ENCODE data around the gene KNDC1.

KNDC1 gene

GRCh38 chr10:133235932-133236331 is 75.9 kb downstream of the KNDC1 start:
- H3K4me1 ChIP-seq (ENCODE audit: insufficient read depth, low read length), result peaks cover 4% of the 10 kb centered on the region
- H3K27ac ChIP-seq (ENCODE audit: low read depth, low read length), result no peak overlapping the region
- 4% methylated on average over 18 of the region's 18 CpGs for WGBS
- H3K36me3 ChIP-seq (ENCODE audit: insufficient read depth, low read length), result no peaks in the 10 kb centered on the region
- no peaks in the 10 kb centered on the region for H3K9me3 ChIP-seq (ENCODE audit: insufficient read depth, low read depth, low read length)
- peak overlapping the region; percentile 57 for H3K4me3 ChIP-seq (ENCODE audit: low read length)
- H3K9ac ChIP-seq (ENCODE audit: low read depth, low read length), result no peak overlapping the region; the same call in 1 of the 2 replicates
- peaks cover 81% of the 10 kb centered on the region for H3K27me3 ChIP-seq (ENCODE audit: insufficient read depth, low read length)

- no peak overlapping the region for H3K27ac ChIP-seq (ENCODE audit: low read depth, low read length)
- H3K4me3 ChIP-seq (ENCODE audit: low read length), result peak overlapping the region; percentile 57
- peaks cover 4% of the 10 kb centered on the region for H3K4me1 ChIP-seq (ENCODE audit: insufficient read depth, low read length)
- no peaks in the 10 kb centered on the region for H3K9me3 ChIP-seq (ENCODE audit: insufficient read depth, low read depth, low read length)
- H3K27me3 ChIP-seq (ENCODE audit: insufficient read depth, low read length), result peaks cover 74% of the 10 kb centered on the region
- H3K9ac ChIP-seq (ENCODE audit: low read depth, low read length), result peak overlapping the region; percentile 17; the same call in 1 of the 2 replicates
- WGBS, result under 1% methylated on average over 102 of the region's 103 CpGs
- no peaks in the 10 kb centered on the region for H3K36me3 ChIP-seq (ENCODE audit: insufficient read depth, low read length)
These were observed 76.6 kb downstream of the KNDC1 start for GRCh38 chr10:133236401-133237240.

GRCh38 chr10:133237241-133237587 is 77.2 kb downstream of the KNDC1 start:
- Histone ChIP-seq H3K36me3 (ENCODE audit: insufficient read depth, low read length) (no peaks in the 10 kb centered on the region), H3K9ac (ENCODE audit: low read depth, low read length) (peak overlapping the region; percentile 21; the same call in 1 of the 2 replicates), H3K9me3 (ENCODE audit: insufficient read depth, low read depth, low read length) (no peaks in the 10 kb centered on the region), H3K27me3 (ENCODE audit: insufficient read depth, low read length) (peaks cover 68% of the 10 kb centered on the region), H3K4me1 (ENCODE audit: insufficient read depth, low read length) (peaks cover 4% of the 10 kb centered on the region; the same call in 1 of the 2 replicates), H3K4me3 (ENCODE audit: low read length) (peak overlapping the region; percentile 57), H3K27ac (ENCODE audit: low read depth, low read length) (no peak overlapping the region)
- under 1% methylated on average over 32 of the region's 32 CpGs for WGBS

- Histone ChIP-seq H3K4me1 (ENCODE audit: insufficient read depth, low read length) (peaks cover 4% of the 10 kb centered on the region; the same call in 1 of the 2 replicates), H3K4me3 (ENCODE audit: low read length) (peak within 1 kb of the TSS; percentile 57), H3K9ac (ENCODE audit: low read depth, low read length) (peak within 1 kb of the TSS; percentile 72), H3K36me3 (ENCODE audit: insufficient read depth, low read length) (no peaks in the 10 kb centered on the region), H3K9me3 (ENCODE audit: insufficient read depth, low read depth, low read length) (no peaks in the 10 kb centered on the region), H3K27ac (ENCODE audit: low read depth, low read length) (0 out of 2 replicates have a peak within 1 kb of the TSS, but pooled peaks have one; percentile 35), H3K27me3 (ENCODE audit: insufficient read depth, low read length) (peaks cover 62% of the 10 kb centered on the region)
- WGBS, result under 1% methylated on average over 60 of the region's 60 CpGs
These were observed 77.8 kb downstream of the KNDC1 start, which contains the start of gene VENTX for GRCh38 chr10:133237588-133238465. TSS of gene VENTX (plus strand) at chr10:133237855. CDS start at chr10:133237915, 60 bp downstream.

GRCh38 chr10:133238466-133238804 is 78.4 kb downstream of the KNDC1 start:
- Histone ChIP-seq H3K9me3 (ENCODE audit: insufficient read depth, low read depth, low read length) (no peaks in the 10 kb centered on the region), H3K9ac (ENCODE audit: low read depth, low read length) (peak overlapping the region; percentile 72), H3K4me1 (ENCODE audit: insufficient read depth, low read length) (peaks cover 4% of the 10 kb centered on the region; the same call in 1 of the 2 replicates), H3K36me3 (ENCODE audit: insufficient read depth, low read length) (no peaks in the 10 kb centered on the region), H3K4me3 (ENCODE audit: low read length) (peak overlapping the region; percentile 57), H3K27me3 (ENCODE audit: insufficient read depth, low read length) (peaks cover 56% of the 10 kb centered on the region), H3K27ac (ENCODE audit: low read depth, low read length) (no peak overlapping the region)
- 3% methylated on average over 15 of the region's 15 CpGs for WGBS

- no peak overlapping the region for H3K4me3 ChIP-seq (ENCODE audit: low read length)
- H3K9me3 ChIP-seq (ENCODE audit: insufficient read depth, low read depth, low read length), result no peaks in the 10 kb centered on the region
- H3K9ac ChIP-seq (ENCODE audit: low read depth, low read length), result no peak overlapping the region
- peaks cover 46% of the 10 kb centered on the region for H3K27me3 ChIP-seq (ENCODE audit: insufficient read depth, low read length)
- H3K36me3 ChIP-seq (ENCODE audit: insufficient read depth, low read length), result no peaks in the 10 kb centered on the region
- WGBS, result 94% methylated on average over 15 of the region's 15 CpGs
- H3K4me1 ChIP-seq (ENCODE audit: insufficient read depth, low read length), result peaks cover 4% of the 10 kb centered on the region; the same call in 1 of the 2 replicates
- no peak overlapping the region for H3K27ac ChIP-seq (ENCODE audit: low read depth, low read length)
These were observed 80.0 kb downstream of the KNDC1 start for GRCh38 chr10:133239990-133240389.

- Histone ChIP-seq H3K4me1 (ENCODE audit: insufficient read depth, low read length) (peaks cover 4% of the 10 kb centered on the region; the same call in 1 of the 2 replicates), H3K4me3 (ENCODE audit: low read length) (no peak overlapping the region), H3K27me3 (ENCODE audit: insufficient read depth, low read length) (peaks cover 29% of the 10 kb centered on the region), H3K36me3 (ENCODE audit: insufficient read depth, low read length) (no peaks in the 10 kb centered on the region), H3K27ac (ENCODE audit: low read depth, low read length) (no peak overlapping the region), H3K9ac (ENCODE audit: low read depth, low read length) (no peak overlapping the region), H3K9me3 (ENCODE audit: insufficient read depth, low read depth, low read length) (no peaks in the 10 kb centered on the region)
- 93% methylated on average over 25 of the region's 25 CpGs for WGBS
These were observed 81.6 kb downstream of the KNDC1 start for GRCh38 chr10:133241501-133242205.

- no peak overlapping the region for H3K4me3 ChIP-seq (ENCODE audit: low read length)
- 93% methylated on average over 27 of the region's 27 CpGs for WGBS
- no peak overlapping the region for H3K27ac ChIP-seq (ENCODE audit: low read depth, low read length)
- peaks cover 9% of the 10 kb centered on the region for H3K4me1 ChIP-seq (ENCODE audit: insufficient read depth, low read length)
- H3K9me3 ChIP-seq (ENCODE audit: insufficient read depth, low read depth, low read length), result no peaks in the 10 kb centered on the region
- no peaks in the 10 kb centered on the region for H3K36me3 ChIP-seq (ENCODE audit: insufficient read depth, low read length)
- H3K27me3 ChIP-seq (ENCODE audit: insufficient read depth, low read length), result peaks cover 18% of the 10 kb centered on the region
- H3K9ac ChIP-seq (ENCODE audit: low read depth, low read length), result no peak overlapping the region
These were observed 82.8 kb downstream of the KNDC1 start for GRCh38 chr10:133242611-133243356.

- Histone ChIP-seq H3K9ac (ENCODE audit: low read depth, low read length) (no peak overlapping the region), H3K27ac (ENCODE audit: low read depth, low read length) (no peak overlapping the region), H3K27me3 (ENCODE audit: insufficient read depth, low read length) (peaks cover 10% of the 10 kb centered on the region), H3K4me1 (ENCODE audit: insufficient read depth, low read length) (peaks cover 8% of the 10 kb centered on the region), H3K9me3 (ENCODE audit: insufficient read depth, low read depth, low read length) (no peaks in the 10 kb centered on the region), H3K36me3 (ENCODE audit: insufficient read depth, low read length) (no peaks in the 10 kb centered on the region), H3K4me3 (ENCODE audit: low read length) (no peak overlapping the region)
- WGBS, result 85% methylated on average over 14 of the region's 14 CpGs
These were observed 83.6 kb downstream of the KNDC1 start for GRCh38 chr10:133243593-133243992.

All from HUES64 (cell line).